Stomach (tissue), 9 donors: ENCODE measurements around the gene WHRN. TPM values are rescaled to one million over a fixed set of nuclear protein-coding genes. Genes with fewer than 3 reads are reported as not detected.

Experiments used
- DNase-seq, 2 donors: peaks; one replicate each; pipeline versions ENCODE4 v3.0.0 to v3.0.0-alpha.2; 2013 to 2019
- H3K27ac ChIP-seq, 5 donors: fragments of 200-600 bp in 4 of 5; sonication (generic) in 4 of 5; one replicate each; pipeline ENCODE4 v1.5.1; 2013 to 2019; ENCODE audit warnings: mild to moderate bottlenecking in 1 of 5, moderate library complexity in 1 of 5
- H3K27me3 ChIP-seq, 3 donors: fragments of 200-600 bp; sonication (generic); one replicate each; pipeline ENCODE4 v1.5.1; 2017 to 2019; ENCODE audit warnings: mixed run types in 1 of 3
- H3K36me3 ChIP-seq, 4 donors: fragments of 200-600 bp; sonication (generic); 1 replicate in 3 of 4; 2 replicates in 1 of 4; pipeline ENCODE4 v1.5.1; 2016 to 2019
- H3K4me1 ChIP-seq, 4 donors: fragments of 200-600 bp; sonication (generic); one replicate each; pipeline ENCODE4 v1.5.1; 2016 to 2019
- H3K4me3 ChIP-seq, 4 donors: fragments of 200-600 bp; sonication (generic) in 3 of 4; one replicate each; pipeline ENCODE4 v1.5.1; 2016 to 2019; ENCODE audit warnings: mild to moderate bottlenecking in 1 of 4
- H3K9me3 ChIP-seq, 4 donors: fragments of 200-600 bp; sonication (generic); one replicate each; pipeline ENCODE4 v1.5.1; 2016 to 2019
- CTCF ChIP-seq, 7 experiments: fragments of 450-650 bp in 4 of 7; fragments of 200-600 bp in 3 of 7; sonication (generic) in 3 of 7; IDR thresholded peaks; one replicate each; pipeline ENCODE4 v1.5.1; 2016 to 2019; ENCODE audit warnings: antibody characterized with exemption in 7 of 7, control low read depth in 2 of 7, mild to moderate bottlenecking in 1 of 7
- EP300 ChIP-seq: sonication (generic); formaldehyde crosslinking; IDR thresholded peaks from one replicate; pipeline ENCODE4 v1.6.1; 2017; ENCODE audit warnings: antibody characterized with exemption
- POLR2A ChIP-seq, 4 donors: fragments of 450-650 bp; IDR thresholded peaks; one replicate each; pipeline ENCODE4 v1.6.1; 2016; ENCODE audit warnings: antibody characterized with exemption in 4 of 4, control low read depth in 2 of 4, mild to moderate bottlenecking in 1 of 4, moderate library complexity in 1 of 4
- POLR2AphosphoS5 ChIP-seq, 3 donors: sonication (generic); formaldehyde crosslinking; IDR thresholded peaks; one replicate each; pipeline ENCODE4 v1.6.1; 2016; ENCODE audit warnings: antibody characterized with exemption in 3 of 3
- WGBS, 5 donors: extraction: QIAGEN DNeasy Blood & Tissue Kit in 3 of 5; methylation state at CpG; one replicate each; pipeline versions ENCODE4 v1.1.5 to v1.1.7; 2013 to 2018; 5-methylcytosine and 5-hydroxymethylcytosine counted together
- intact Hi-C: fragments of 100-400 bp; cut with DNase I; formaldehyde crosslinking; loops from one replicate; pipeline ENCODE4 v1.15.1; 2023; ENCODE audit warnings: low total_unique reads
- polyA plus RNA-seq, 3 donors: library from polyadenylated mRNA; stranded (reverse); fragments of 200-250 nt; gene quantifications; one replicate each; pipeline ENCODE4 v1.2.3, GENCODE V29; 2013
- total RNA-seq, 5 donors: library from RNA; depleted of rRNA; stranded (reverse); fragments of >200 nt; gene quantifications; one replicate each; pipeline versions ENCODE4 v1.1.0 to v1.2.3, GENCODE V29; 2014 to 2016
- donor health status: healthy with polysubstance abuse.
- donor health status: Bipolar disorder and iron deficiency.
- donor health status: healthy.

WHRN gene
- total and polyA plus RNA-seq, 8 donors: 2.3 to 70.1 (median 4.8) TPM

- intact Hi-C loops: no loop called here
- TF ChIP-seq POLR2A (IDR thresholded peaks at IDR 0.05) (no peak), EP300 (no peak), POLR2AphosphoS5 (IDR thresholded peaks at IDR 0.05) (no peak), CTCF (IDR thresholded peaks at IDR 0.05) (no peak)
- DNase-seq: no peak
- H3K4me3 ChIP-seq: no peak overlapping the region
- no peaks in the 10 kb centered on the region for H3K36me3 ChIP-seq
- no peaks in the 10 kb centered on the region for H3K27me3 ChIP-seq
- H3K27ac ChIP-seq: no peak overlapping the region
- no peaks in the 10 kb centered on the region for H3K9me3 ChIP-seq
- 64 to 74% (median 71%) methylated on average over 8 of the region's 8 CpGs for WGBS, 5 donors
- H3K4me1 ChIP-seq: peaks cover 0 to 10% (median 0%) of the 10 kb centered on the region in 4 donors
These were observed 11.6 kb downstream of the WHRN start for GRCh38 chr9:114493521-114494184.

DNA sequence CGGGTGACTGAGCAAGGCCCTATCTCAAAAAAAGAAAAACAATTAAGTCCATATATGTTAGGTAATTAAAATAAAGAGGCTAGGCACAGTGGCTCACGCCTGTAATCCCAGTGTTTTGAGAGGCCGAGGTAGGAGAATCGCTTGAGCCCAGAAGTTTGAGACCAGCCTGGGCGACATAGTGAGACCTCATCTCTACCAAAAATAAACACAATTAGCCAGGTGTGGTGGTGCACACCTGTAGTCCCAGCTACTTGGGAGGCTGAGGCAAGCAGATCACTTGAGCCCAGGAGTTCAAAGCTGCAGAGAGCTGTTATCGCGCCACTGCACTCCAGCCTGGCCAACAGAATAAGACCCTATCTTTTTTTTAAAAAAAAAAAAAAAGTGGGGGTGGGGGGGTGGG is 12.3 kb downstream of the WHRN start:
- no peak overlapping the region for H3K4me3 ChIP-seq
- H3K27me3 ChIP-seq: no peaks in the 10 kb centered on the region
- peaks cover 0 to 10% (median 0%) of the 10 kb centered on the region in 4 donors for H3K4me1 ChIP-seq
- TF ChIP-seq POLR2AphosphoS5 (IDR thresholded peaks at IDR 0.05): no peak
- no peak for TF ChIP-seq EP300
- no peak for TF ChIP-seq CTCF (IDR thresholded peaks at IDR 0.05)
- no peak for TF ChIP-seq POLR2A (IDR thresholded peaks at IDR 0.05)
- intact Hi-C loops: no loop called here
- H3K27ac ChIP-seq: no peak overlapping the region
- no peak for DNase-seq
- WGBS, 5 donors: 90 to 98% (median 95%) methylated on average over 7 of the region's 7 CpGs
- H3K9me3 ChIP-seq: no peaks in the 10 kb centered on the region
- no peaks in the 10 kb centered on the region for H3K36me3 ChIP-seq

GRCh38 chr9:114491430-114492003 is 13.8 kb downstream of the WHRN start:
- Histone ChIP-seq H3K27me3 (no peaks in the 10 kb centered on the region), H3K27ac (no peak overlapping the region), H3K4me3 (no peak overlapping the region), H3K36me3 (no peaks in the 10 kb centered on the region), H3K9me3 (no peaks in the 10 kb centered on the region), H3K4me1 (peaks cover 0 to 2% (median 0%) of the 10 kb centered on the region in 4 donors)
- intact Hi-C loops: no loop called here
- WGBS, 5 donors: 81 to 87% (median 83%) methylated on average over 17 of the region's 17 CpGs
- DNase-seq: no peak
- TF ChIP-seq CTCF (IDR thresholded peaks at IDR 0.05): no peak

DNA sequence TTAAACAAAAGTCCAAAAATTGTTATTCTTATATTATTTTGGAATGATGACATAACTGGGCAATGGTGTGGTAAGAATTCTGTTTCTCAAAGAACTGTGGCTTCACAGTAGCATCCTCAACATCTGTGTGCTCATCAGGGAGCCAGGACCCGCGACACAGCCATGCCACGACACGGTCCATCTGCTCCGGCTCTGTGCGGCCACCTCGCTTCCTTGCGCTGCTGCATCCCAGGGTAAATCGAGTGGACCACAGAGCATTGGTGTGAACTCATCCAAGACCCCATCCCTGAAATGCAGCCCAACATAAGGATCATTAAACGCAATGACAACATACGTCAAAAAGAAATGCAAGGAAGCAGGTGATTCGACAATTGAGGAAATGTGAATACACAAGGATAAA is 15.3 kb downstream of the WHRN start:
- intact Hi-C loops: no loop called here
- Histone ChIP-seq H3K36me3 (no peaks in the 10 kb centered on the region), H3K27me3 (no peaks in the 10 kb centered on the region), H3K9me3 (no peaks in the 10 kb centered on the region), H3K27ac (no peak overlapping the region), H3K4me3 (no peak overlapping the region), H3K4me1 (peaks cover 0 to 14% (median 2%) of the 10 kb centered on the region in 4 donors)
- WGBS, 5 donors: 92 to 95% (median 93%) methylated on average over 12 of the region's 12 CpGs
- TF ChIP-seq POLR2AphosphoS5 (IDR thresholded peaks at IDR 0.05) (no peak), EP300 (no peak), CTCF (IDR thresholded peaks at IDR 0.05) (no peak), POLR2A (IDR thresholded peaks at IDR 0.05) (no peak)
- DNase-seq: no peak
